Psoas muscle (tissue), 8 donors: ENCODE results near the gene GSPT1. TPM values are rescaled to one million over a fixed set of nuclear protein-coding genes. Genes with fewer than 3 reads are reported as not detected.

Experiments
- ATAC-seq, 4 donors: fragments of 200-7000 bp; cut with Tn5 transposase; one replicate each; pipeline ENCODE4 v1.9.1; 2020; ENCODE audit warnings: moderate library complexity in 3 of 4, mild to moderate bottlenecking in 2 of 4
- DNase-seq, 2 donors: peaks; one replicate each; pipeline ENCODE4 v3.0.0-alpha.2; 2020
- H3K27ac ChIP-seq: fragments of 200-600 bp; one replicate; pipeline ENCODE4 v1.8.0; 2022
- H3K27me3 ChIP-seq, 3 donors: fragments of 200-600 bp in 1 of 3; one replicate each; pipeline versions ENCODE4 v1.6.1 to v1.8.0; 2013 to 2022; ENCODE audit warnings: low read length in 2 of 3, mild to moderate bottlenecking in 2 of 3, moderate library complexity in 1 of 3; ENCODE audit not compliant: insufficient read depth in 3 of 3
- H3K36me3 ChIP-seq, 2 donors: fragments of 200-600 bp in 1 of 2; one replicate each; pipeline versions ENCODE4 v1.6.1 to v1.8.0; 2013 to 2022; ENCODE audit warnings: low read depth in 1 of 2, mild to moderate bottlenecking in 1 of 2, moderate library complexity in 1 of 2; ENCODE audit not compliant: insufficient read depth in 1 of 2
- H3K4me1 ChIP-seq: fragments of 200-600 bp; one replicate; pipeline ENCODE4 v1.8.0; 2022
- H3K4me3 ChIP-seq: fragments of 200-600 bp; one replicate; pipeline ENCODE4 v1.8.0; 2022; ENCODE audit warnings: mild to moderate bottlenecking
- H3K9me3 ChIP-seq: fragments of 200-600 bp; one replicate; pipeline ENCODE4 v1.8.0; 2022
- WGBS, 3 donors: extraction: QIAGEN DNeasy Blood & Tissue Kit; methylation state at CpG; one replicate each; pipeline versions ENCODE4 v1.1.6 to v1.1.7; 2013; 5-methylcytosine and 5-hydroxymethylcytosine counted together
- intact Hi-C, 2 donors: fragments of 100-400 bp; cut with DNase I; formaldehyde crosslinking; loops; one replicate each; pipeline versions ENCODE4 v1.11.0 to v1.14.2; 2022
- polyA plus RNA-seq, 3 donors: library from polyadenylated mRNA; stranded (reverse); fragments of 200-250 nt; gene quantifications; one replicate each; pipeline ENCODE4 v1.2.3, GENCODE V29; 2013
- total RNA-seq, 4 donors: library from RNA; stranded (reverse); fragmentation: NEBNext Ultra II Directional in 2 of 4; extraction: Animal tissue kit (Norgen Biotek cat#: 25700) in 2 of 4; gene quantifications; one replicate each; pipeline versions ENCODE4 v1.2.1 to v1.2.4, GENCODE V29; 2021 to 2023
- TF ChIP-seq, protein P1 (sequence below): fragments of 200-600 bp; IDR thresholded peaks from one replicate; pipeline ENCODE4 v1.8.0; 2022; ENCODE audit warnings: antibody characterized with exemption
- donor health status: healthy with polysubstance abuse.
- donor health status: DM: no; HTN: no; CAD: no; lungs with moderate emphysema.
- donor health status: Bipolar disorder and iron deficiency.
- donor health status: healthy.
- donor health status: DM: yes; HTN: yes; CAD: no.
- donor health status: DM: no; HTN: no; CAD: no.
- donor health status: DM: no; HTN: no; CAD: no.
- donor health status: DM: yes; HTN: yes; CAD: no.

Gene GSPT1
- total and polyA plus RNA-seq, 7 donors: 89.2 to 259 (median 184) TPM

DNA sequence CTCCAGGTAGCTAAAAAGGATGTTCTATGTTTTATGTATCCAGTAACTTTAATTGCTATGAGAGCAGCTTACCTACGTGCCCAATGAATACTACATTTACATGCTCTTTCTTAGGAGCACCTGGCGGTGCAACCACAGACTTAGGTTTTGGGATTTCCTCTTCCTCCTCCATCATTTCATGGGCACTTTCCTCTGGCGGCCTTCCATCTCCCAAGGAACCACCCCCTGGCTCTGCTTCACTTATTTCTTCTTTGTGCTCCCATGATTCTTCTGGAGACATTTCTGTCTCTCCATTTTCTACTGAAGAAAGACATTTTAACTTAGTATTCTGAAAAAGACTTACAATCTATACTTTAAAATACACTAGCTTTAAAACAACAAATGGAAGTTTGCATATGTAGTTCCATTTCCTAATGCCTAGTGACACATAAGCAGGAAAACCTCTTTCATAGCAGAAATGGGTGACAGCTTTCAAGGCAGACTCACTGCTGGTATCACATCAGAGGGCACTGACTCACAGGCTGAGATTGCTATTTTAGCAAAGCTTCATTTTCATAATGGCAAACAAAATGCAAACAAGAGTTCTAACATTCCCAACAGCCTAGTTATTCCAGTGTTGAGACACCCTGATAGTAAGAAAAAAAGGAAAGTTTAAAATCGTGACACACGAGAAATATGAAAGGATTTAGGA, 19.1 kb downstream of the GSPT1 start:
- H3K4me3 ChIP-seq: no peak overlapping the region
- H3K9me3 ChIP-seq: no peaks in the 10 kb centered on the region
- TF ChIP-seq, protein P1, sequence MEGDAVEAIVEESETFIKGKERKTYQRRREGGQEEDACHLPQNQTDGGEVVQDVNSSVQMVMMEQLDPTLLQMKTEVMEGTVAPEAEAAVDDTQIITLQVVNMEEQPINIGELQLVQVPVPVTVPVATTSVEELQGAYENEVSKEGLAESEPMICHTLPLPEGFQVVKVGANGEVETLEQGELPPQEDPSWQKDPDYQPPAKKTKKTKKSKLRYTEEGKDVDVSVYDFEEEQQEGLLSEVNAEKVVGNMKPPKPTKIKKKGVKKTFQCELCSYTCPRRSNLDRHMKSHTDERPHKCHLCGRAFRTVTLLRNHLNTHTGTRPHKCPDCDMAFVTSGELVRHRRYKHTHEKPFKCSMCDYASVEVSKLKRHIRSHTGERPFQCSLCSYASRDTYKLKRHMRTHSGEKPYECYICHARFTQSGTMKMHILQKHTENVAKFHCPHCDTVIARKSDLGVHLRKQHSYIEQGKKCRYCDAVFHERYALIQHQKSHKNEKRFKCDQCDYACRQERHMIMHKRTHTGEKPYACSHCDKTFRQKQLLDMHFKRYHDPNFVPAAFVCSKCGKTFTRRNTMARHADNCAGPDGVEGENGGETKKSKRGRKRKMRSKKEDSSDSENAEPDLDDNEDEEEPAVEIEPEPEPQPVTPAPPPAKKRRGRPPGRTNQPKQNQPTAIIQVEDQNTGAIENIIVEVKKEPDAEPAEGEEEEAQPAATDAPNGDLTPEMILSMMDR: no peak
- H3K4me1 ChIP-seq: no peaks in the 10 kb centered on the region
- WGBS, 3 donors: 77 to 87% (median 82%) methylated on average over 5 of the region's 5 CpGs
- no peak for DNase-seq
- peaks cover 0 to 50% of the 10 kb centered on the region in 2 donors for H3K36me3 ChIP-seq
- peak in 2 of 4 donors; percentile 43 to 52 for ATAC-seq
- peak overlapping the region; percentile 38 for H3K27ac ChIP-seq
- H3K27me3 ChIP-seq: no peaks in the 10 kb centered on the region
- intact Hi-C loops: no loop called here

DNA sequence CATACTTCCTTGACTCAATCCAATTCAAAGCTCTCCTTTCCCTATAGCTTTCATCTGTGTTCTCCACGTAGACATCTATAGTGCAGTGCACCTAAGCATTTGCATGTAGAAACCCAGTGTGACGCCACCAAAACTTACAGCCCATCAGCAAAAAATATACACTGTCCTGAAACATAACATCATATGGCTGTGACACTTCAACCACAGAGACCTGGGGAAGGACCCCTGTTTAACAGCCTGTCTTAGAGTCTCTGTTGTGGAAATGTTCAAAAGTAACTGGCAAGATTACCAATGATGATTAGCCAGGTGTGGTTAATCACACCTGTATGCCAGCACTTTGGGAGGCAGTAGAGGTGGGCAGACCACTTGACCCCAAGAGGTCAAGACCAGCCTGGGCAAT, 22.2 kb downstream of the GSPT1 start:
- TF ChIP-seq, protein P1: no peak
- H3K4me1 ChIP-seq: no peaks in the 10 kb centered on the region
- peaks cover 0 to 81% of the 10 kb centered on the region in 2 donors for H3K36me3 ChIP-seq
- no peaks in the 10 kb centered on the region for H3K9me3 ChIP-seq
- H3K27ac ChIP-seq: no peak overlapping the region
- H3K27me3 ChIP-seq: no peaks in the 10 kb centered on the region
- DNase-seq (no peak), ATAC-seq (no peak)
- intact Hi-C loops: no loop called here
- WGBS, 3 donors: 95 to 98% (median 98%) methylated on average over 2 of the region's 2 CpGs
- H3K4me3 ChIP-seq: no peak overlapping the region

DNA sequence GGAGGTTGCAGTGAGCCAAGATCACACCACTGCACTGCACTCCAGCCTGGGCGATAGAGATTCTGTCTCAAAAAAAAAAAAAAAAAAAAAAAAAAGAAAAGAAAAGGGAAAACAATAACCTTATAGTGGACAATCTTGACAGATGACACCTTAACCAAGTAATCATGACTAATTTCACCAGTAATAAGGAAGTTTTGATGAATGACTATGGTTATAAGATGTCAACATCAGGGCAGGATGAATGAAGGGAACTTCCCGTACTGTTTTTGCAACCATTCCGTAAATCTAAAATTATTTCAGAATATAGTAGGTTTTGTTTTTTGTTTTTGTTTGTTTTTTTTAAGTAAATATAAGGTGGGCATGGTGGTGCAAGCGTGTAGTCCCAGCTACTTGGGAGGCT, 23.0 kb downstream of the GSPT1 start:
- Histone ChIP-seq H3K4me1 (no peaks in the 10 kb centered on the region), H3K27ac (no peak overlapping the region), H3K27me3 (no peaks in the 10 kb centered on the region), H3K9me3 (no peaks in the 10 kb centered on the region), H3K4me3 (no peak overlapping the region), H3K36me3 (peaks cover 0 to 89% of the 10 kb centered on the region in 2 donors)
- no peak for DNase-seq
- intact Hi-C loops: no loop called here
- no peak for ATAC-seq
- TF ChIP-seq, protein P1: no peak
- 74 to 97% (median 96%) methylated on average over 4 of the region's 4 CpGs for WGBS, 3 donors

DNA sequence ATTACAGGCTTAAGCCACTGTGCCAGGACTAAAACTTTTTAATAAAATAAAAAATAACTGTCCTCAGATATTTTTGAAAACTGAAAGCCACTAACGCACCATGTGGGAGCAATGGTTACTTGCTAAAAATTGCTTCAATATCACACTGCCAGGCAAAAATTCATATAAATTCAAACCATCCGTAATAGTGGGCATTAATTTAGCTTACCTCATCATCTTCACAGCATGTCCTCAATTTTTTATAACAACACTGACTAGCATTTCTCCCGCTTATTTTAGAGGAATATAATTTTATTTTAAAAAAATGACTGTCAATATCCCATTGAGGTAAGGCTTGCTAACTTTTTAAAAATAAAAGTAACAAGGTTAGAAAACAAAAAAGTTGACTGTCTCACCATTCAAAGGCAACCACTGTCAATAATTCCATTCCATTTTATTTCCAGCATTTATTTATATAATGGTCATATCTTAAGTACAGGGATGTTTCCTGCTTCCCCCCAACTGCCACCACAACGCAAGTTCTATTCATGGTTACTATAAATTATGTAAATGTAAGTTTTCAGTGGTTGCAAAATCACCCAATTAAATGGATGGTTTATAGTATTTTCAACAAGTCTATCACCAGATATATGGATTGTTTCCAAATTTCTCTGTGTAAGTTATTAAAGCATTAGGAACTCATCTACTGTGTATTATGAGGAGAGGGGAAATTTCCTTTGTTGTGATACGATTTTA, 25.4 kb downstream of the GSPT1 start:
- intact Hi-C loops: no loop called here
- Histone ChIP-seq H3K27ac (no peak overlapping the region), H3K36me3 (peaks cover 0 to 100% of the 10 kb centered on the region in 2 donors), H3K4me1 (no peaks in the 10 kb centered on the region), H3K4me3 (no peak overlapping the region), H3K9me3 (no peaks in the 10 kb centered on the region), H3K27me3 (no peaks in the 10 kb centered on the region)
- DNase-seq (no peak), ATAC-seq (no peak)
- WGBS, 3 donors: 86 to 95% (median 93%) methylated on average over 5 of the region's 5 CpGs
- TF ChIP-seq, protein P1: no peak
